Activated T-helper 17 cell treated with anti-CD3 and anti-CD28 coated beads, Interleukin-2, amount 50 U/mL, for 72 hours (primary cell): ENCODE results near the gene ADRA2C. TPM values are rescaled to one million over a fixed set of nuclear protein-coding genes. Genes with fewer than 3 reads are reported as not detected.

ENCODE experiments used
- ATAC-seq: fragments of 150-1000 bp; cut with Tn5 transposase; replicated peaks from 2 replicates; pipeline ENCODE4 v1.10.0; 2021; ENCODE audit warnings: mild to moderate bottlenecking, moderate library complexity
- H3K27ac Mint-ChIP-seq: one replicate; pipeline ENCODE4 v1.8.0; 2022; ENCODE audit warnings: mixed read lengths
- H3K27me3 Mint-ChIP-seq: one replicate; pipeline ENCODE4 v1.8.0; 2022; ENCODE audit warnings: mixed read lengths
- H3K36me3 Mint-ChIP-seq: one replicate; pipeline ENCODE4 v1.8.0; 2022; ENCODE audit warnings: low read depth, mild to moderate bottlenecking, mixed read lengths
- H3K4me1 Mint-ChIP-seq: one replicate; pipeline ENCODE4 v1.8.0; 2022; ENCODE audit warnings: mixed read lengths
- H3K4me3 Mint-ChIP-seq: one replicate; pipeline ENCODE4 v1.8.0; 2022; ENCODE audit warnings: mild to moderate bottlenecking, mixed read lengths
- H3K9me3 Mint-ChIP-seq: one replicate; pipeline ENCODE4 v1.8.0; 2022; ENCODE audit warnings: mixed read lengths
- total RNA-seq, 2 donors: library from RNA; stranded (reverse); gene quantifications; one replicate each; pipeline ENCODE4 v1.2.3, GENCODE V29; 2022

Gene ADRA2C
- total RNA-seq, 2 donors from 2014 or later, result not detected

- no peak overlapping the region for H3K27ac Mint-ChIP-seq
- no peaks in the 10 kb centered on the region for H3K4me1 Mint-ChIP-seq
- peaks cover 8% of the 10 kb centered on the region for H3K27me3 Mint-ChIP-seq
- no peak overlapping the region for H3K4me3 Mint-ChIP-seq
- H3K9me3 Mint-ChIP-seq, result no peaks in the 10 kb centered on the region
- H3K36me3 Mint-ChIP-seq, result no peaks in the 10 kb centered on the region
- no peak for ATAC-seq
These were observed 36.6 kb downstream of the ADRA2C start for GRCh38 chr4:3802571-3803474.

- H3K36me3 Mint-ChIP-seq, result no peaks in the 10 kb centered on the region
- H3K27ac Mint-ChIP-seq, result no peak overlapping the region
- H3K4me1 Mint-ChIP-seq, result no peaks in the 10 kb centered on the region
- H3K27me3 Mint-ChIP-seq, result peaks cover 15% of the 10 kb centered on the region
- H3K9me3 Mint-ChIP-seq, result no peaks in the 10 kb centered on the region
- ATAC-seq, result no peak
- H3K4me3 Mint-ChIP-seq, result no peak overlapping the region
These were observed 37.3 kb downstream of the ADRA2C start for GRCh38 chr4:3803475-3803847.

GRCh38 chr4:3803946-3804345 is 37.8 kb downstream of the ADRA2C start:
- peaks cover 19% of the 10 kb centered on the region for H3K27me3 Mint-ChIP-seq
- ATAC-seq, result no peak
- no peak overlapping the region for H3K27ac Mint-ChIP-seq
- H3K9me3 Mint-ChIP-seq, result no peaks in the 10 kb centered on the region
- no peaks in the 10 kb centered on the region for H3K4me1 Mint-ChIP-seq
- no peak overlapping the region for H3K4me3 Mint-ChIP-seq
- H3K36me3 Mint-ChIP-seq, result no peaks in the 10 kb centered on the region

- H3K9me3 Mint-ChIP-seq, result no peaks in the 10 kb centered on the region
- H3K4me1 Mint-ChIP-seq, result no peaks in the 10 kb centered on the region
- H3K27ac Mint-ChIP-seq, result no peak overlapping the region
- no peak for ATAC-seq
- no peaks in the 10 kb centered on the region for H3K36me3 Mint-ChIP-seq
- no peak overlapping the region for H3K4me3 Mint-ChIP-seq
- H3K27me3 Mint-ChIP-seq, result peaks cover 20% of the 10 kb centered on the region
These were observed 38.8 kb downstream of the ADRA2C start for GRCh38 chr4:3805026-3805425.

- no peak for ATAC-seq
- H3K4me3 Mint-ChIP-seq, result no peak overlapping the region
- peaks cover 20% of the 10 kb centered on the region for H3K27me3 Mint-ChIP-seq
- H3K36me3 Mint-ChIP-seq, result no peaks in the 10 kb centered on the region
- no peaks in the 10 kb centered on the region for H3K4me1 Mint-ChIP-seq
- no peaks in the 10 kb centered on the region for H3K9me3 Mint-ChIP-seq
- H3K27ac Mint-ChIP-seq, result no peak overlapping the region
These were observed 39.5 kb downstream of the ADRA2C start for GRCh38 chr4:3805731-3806130.

GRCh38 chr4:3807311-3807710 is 41.1 kb downstream of the ADRA2C start:
- Mint-ChIP-seq H3K27ac (no peak overlapping the region), H3K4me1 (no peaks in the 10 kb centered on the region), H3K36me3 (no peaks in the 10 kb centered on the region), H3K9me3 (no peaks in the 10 kb centered on the region), H3K27me3 (peaks cover 20% of the 10 kb centered on the region), H3K4me3 (no peak overlapping the region)
- ATAC-seq, result no peak

- peaks cover 20% of the 10 kb centered on the region for H3K27me3 Mint-ChIP-seq
- H3K36me3 Mint-ChIP-seq, result no peaks in the 10 kb centered on the region
- no peak overlapping the region for H3K27ac Mint-ChIP-seq
- H3K4me3 Mint-ChIP-seq, result no peak overlapping the region
- H3K4me1 Mint-ChIP-seq, result no peaks in the 10 kb centered on the region
- H3K9me3 Mint-ChIP-seq, result no peaks in the 10 kb centered on the region
- no peak for ATAC-seq
These were observed 41.8 kb downstream of the ADRA2C start for GRCh38 chr4:3807822-3808496.

- H3K9me3 Mint-ChIP-seq, result no peaks in the 10 kb centered on the region
- H3K27me3 Mint-ChIP-seq, result peaks cover 20% of the 10 kb centered on the region
- H3K27ac Mint-ChIP-seq, result no peak overlapping the region
- no peak for ATAC-seq
- H3K4me1 Mint-ChIP-seq, result no peaks in the 10 kb centered on the region
- H3K36me3 Mint-ChIP-seq, result no peaks in the 10 kb centered on the region
- H3K4me3 Mint-ChIP-seq, result no peak overlapping the region
These were observed 42.4 kb downstream of the ADRA2C start for GRCh38 chr4:3808597-3808996.

- Mint-ChIP-seq H3K27me3 (peaks cover 20% of the 10 kb centered on the region), H3K36me3 (no peaks in the 10 kb centered on the region), H3K4me1 (no peaks in the 10 kb centered on the region), H3K4me3 (no peak overlapping the region), H3K9me3 (no peaks in the 10 kb centered on the region), H3K27ac (no peak overlapping the region)
- ATAC-seq, result no peak
These were observed 42.8 kb downstream of the ADRA2C start for GRCh38 chr4:3809028-3809427.

- no peaks in the 10 kb centered on the region for H3K36me3 Mint-ChIP-seq
- H3K4me3 Mint-ChIP-seq, result no peak overlapping the region
- no peaks in the 10 kb centered on the region for H3K9me3 Mint-ChIP-seq
- H3K27me3 Mint-ChIP-seq, result peaks cover 16% of the 10 kb centered on the region
- no peak for ATAC-seq
- H3K27ac Mint-ChIP-seq, result no peak overlapping the region
- no peaks in the 10 kb centered on the region for H3K4me1 Mint-ChIP-seq
These were observed 43.4 kb downstream of the ADRA2C start for GRCh38 chr4:3809451-3810110.

- no peak overlapping the region for H3K4me3 Mint-ChIP-seq
- no peak for ATAC-seq
- no peak overlapping the region for H3K27ac Mint-ChIP-seq
These were observed 44.0 kb downstream of the ADRA2C start for GRCh38 chr4:3810111-3810680.

GRCh38 chr4:3810796-3811485 is 44.8 kb downstream of the ADRA2C start:
- H3K27ac Mint-ChIP-seq, result no peak overlapping the region
- no peak overlapping the region for H3K4me3 Mint-ChIP-seq
- no peak for ATAC-seq
- no peaks in the 10 kb centered on the region for H3K9me3 Mint-ChIP-seq
- H3K4me1 Mint-ChIP-seq, result no peaks in the 10 kb centered on the region
- peaks cover 16% of the 10 kb centered on the region for H3K27me3 Mint-ChIP-seq
- no peaks in the 10 kb centered on the region for H3K36me3 Mint-ChIP-seq

More at GRCh38 chr4:3810111-3810680, 44.0 kb downstream of the ADRA2C start:
- Mint-ChIP-seq H3K36me3 (no peaks in the 10 kb centered on the region), H3K4me1 (no peaks in the 10 kb centered on the region), H3K27me3 (peaks cover 16% of the 10 kb centered on the region), H3K9me3 (no peaks in the 10 kb centered on the region)

- H3K4me1 Mint-ChIP-seq, result no peaks in the 10 kb centered on the region
These were observed 45.4 kb downstream of the ADRA2C start for GRCh38 chr4:3811621-3812020.

More at GRCh38 chr4:3811621-3812020, 45.4 kb downstream of the ADRA2C start:
- Mint-ChIP-seq H3K36me3 (no peaks in the 10 kb centered on the region), H3K4me3 (no peak overlapping the region), H3K27me3 (peaks cover 16% of the 10 kb centered on the region), H3K27ac (no peak overlapping the region), H3K9me3 (no peaks in the 10 kb centered on the region)
- ATAC-seq, result no peak
